Astrocyte (in vitro differentiated cells and primary cell): ENCODE data around the gene RTEL1.

ENCODE experiments used
- CTCF ChIP-seq: IDR thresholded peaks from 2 replicates; pipeline ENCODE4 v1.5.1; 2011; ENCODE audit warnings: low read depth, mild to moderate bottlenecking, inconsistent platforms, low read length, moderate library complexity; ENCODE audit not compliant: insufficient read depth
- EZH2 ChIP-seq: IDR thresholded peaks from 2 replicates; pipeline ENCODE4 v1.6.1; 2012; ENCODE audit warnings: mild to moderate bottlenecking, low read length, inconsistent platforms; ENCODE audit not compliant: insufficient read depth

DNA sequence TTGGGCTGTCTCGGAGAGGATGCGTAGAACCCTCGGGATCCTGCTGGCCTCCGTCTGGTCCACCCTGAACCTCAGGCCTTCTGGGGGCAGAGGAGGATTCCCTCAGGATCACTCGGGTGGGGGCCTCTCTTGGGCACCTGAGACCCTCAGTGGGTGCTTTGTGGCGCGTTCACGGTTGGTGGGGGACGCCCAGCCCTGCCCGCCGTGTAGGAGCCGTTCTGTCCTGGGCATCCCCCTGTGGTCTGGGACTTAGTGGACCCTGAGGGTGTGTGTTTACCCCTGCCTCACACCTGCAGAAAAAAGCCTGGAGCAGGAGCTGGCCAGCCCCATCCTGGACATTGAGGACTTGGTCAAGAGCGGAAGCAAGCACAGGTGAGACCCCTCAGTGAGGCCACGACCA lies 7.6 kb downstream of the RTEL1 start:
- TF ChIP-seq CTCF = no peak
- TF ChIP-seq EZH2 = no peak
